Activated T-helper 2 cell treated with anti-CD3 and anti-CD28 coated beads, Interferon-gamma antibody, Interleukin-2, Interleukin-4, amounts not matched to agents 10 μg/mL and 5 μg/mL and 100 μg/mL, durations not matched to agents 14 hours and 24 hours and 36 hours (primary cell): ENCODE measurements around the gene LATS1. TPM values are rescaled to one million over a fixed set of nuclear protein-coding genes. Genes with fewer than 3 reads are reported as not detected.
A peak's percentile ranks its signal among the peaks of the same experiment; 100 is the strongest.

Experiments
- DNase-seq: peaks from one replicate; pipeline ENCODE4 v3.0.0; 2021; ENCODE audit warnings: low spot score
- H3K27ac Mint-ChIP-seq: one replicate; pipeline ENCODE4 v1.8.0; 2021; ENCODE audit warnings: mixed read lengths
- H3K27me3 Mint-ChIP-seq: one replicate; pipeline ENCODE4 v1.8.0; 2021; ENCODE audit warnings: low read depth, mixed read lengths
- H3K36me3 Mint-ChIP-seq: one replicate; pipeline ENCODE4 v1.8.0; 2021; ENCODE audit warnings: low read depth, mixed read lengths
- H3K4me1 Mint-ChIP-seq: one replicate; pipeline ENCODE4 v1.8.0; 2021; ENCODE audit warnings: low read depth, mixed read lengths
- H3K4me3 Mint-ChIP-seq: one replicate; pipeline ENCODE4 v1.8.0; 2021; ENCODE audit warnings: low read depth, mild to moderate bottlenecking, moderate library complexity, mixed read lengths
- H3K9me3 Mint-ChIP-seq: one replicate; pipeline ENCODE4 v1.8.0; 2021; ENCODE audit warnings: mixed read lengths
- intact Hi-C: fragments of 100-400 bp; cut with micrococcal nuclease; formaldehyde crosslinking; loops from one replicate; pipeline ENCODE4 v1.15.1; 2023
- total RNA-seq: library from RNA; stranded (reverse); gene quantifications from 2 replicates; pipeline ENCODE4 v1.2.3, GENCODE V29; 2022

Gene LATS1
- total RNA-seq, 1 donor from 2014 or later: 28.4 TPM

DNA sequence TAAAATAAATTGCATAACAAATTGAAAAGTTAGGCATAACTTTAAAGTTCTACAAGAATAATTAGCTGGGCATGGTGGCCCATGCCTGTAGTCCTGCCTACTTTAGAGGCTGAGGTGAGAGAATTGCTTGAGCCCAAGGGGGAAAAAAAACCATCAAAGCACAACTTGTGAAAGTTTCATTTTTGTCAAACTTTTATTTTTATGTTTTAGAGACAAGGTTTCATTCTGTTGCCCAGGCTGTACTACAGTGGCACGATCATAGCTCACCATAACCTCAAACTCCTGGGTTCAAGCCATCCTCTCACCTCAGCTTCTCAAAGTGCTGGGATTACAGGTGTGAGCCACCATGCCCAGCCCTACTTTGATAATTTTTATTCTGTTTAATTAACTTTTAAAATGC, 83.6 kb downstream of the LATS1 start:
- H3K27ac Mint-ChIP-seq: no peak overlapping the region
- H3K9me3 Mint-ChIP-seq: no peaks in the 10 kb centered on the region
- intact Hi-C loops: no loop called here
- peaks cover 2% of the 10 kb centered on the region for H3K4me1 Mint-ChIP-seq
- no peak overlapping the region for H3K4me3 Mint-ChIP-seq
- H3K36me3 Mint-ChIP-seq: peaks cover 29% of the 10 kb centered on the region
- no peaks in the 10 kb centered on the region for H3K27me3 Mint-ChIP-seq
- no peak for DNase-seq

GRCh38 chr6:149628875-149629510, 88.9 kb downstream of the LATS1 start:
- Mint-ChIP-seq H3K4me1 (peaks cover 11% of the 10 kb centered on the region), H3K27ac (peak overlapping the region; percentile 69), H3K4me3 (no peak overlapping the region), H3K36me3 (peaks cover 30% of the 10 kb centered on the region), H3K9me3 (no peaks in the 10 kb centered on the region), H3K27me3 (no peaks in the 10 kb centered on the region)
- no peak for DNase-seq
- intact Hi-C loops: no loop called here

GRCh38 chr6:149627672-149628071, 90.2 kb downstream of the LATS1 start:
- Mint-ChIP-seq H3K27me3 (no peaks in the 10 kb centered on the region), H3K27ac (no peak overlapping the region), H3K9me3 (no peaks in the 10 kb centered on the region), H3K36me3 (peaks cover 39% of the 10 kb centered on the region), H3K4me3 (no peak overlapping the region), H3K4me1 (peaks cover 11% of the 10 kb centered on the region)
- no peak for DNase-seq
- intact Hi-C loops: no loop called here

DNA sequence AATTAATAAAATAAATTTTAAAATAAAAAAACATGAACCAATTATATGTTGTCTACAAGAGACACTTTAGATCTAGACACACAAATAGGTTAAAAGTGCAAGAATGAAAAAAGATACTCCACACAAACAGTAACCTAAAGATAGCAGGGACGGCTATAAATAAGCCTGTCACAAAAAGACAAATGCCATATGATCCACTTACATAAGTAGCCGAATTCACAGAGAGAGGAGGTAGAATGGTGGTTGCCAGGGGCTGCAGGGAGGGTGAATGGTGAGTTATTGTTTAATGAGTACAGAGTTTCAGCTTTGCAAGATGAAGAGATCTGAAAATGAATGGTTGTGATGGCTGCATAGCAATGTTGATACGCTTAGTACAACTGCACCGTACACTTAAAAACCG, 102.1 kb downstream of the LATS1 start:
- Mint-ChIP-seq H3K36me3 (peaks cover 56% of the 10 kb centered on the region), H3K27ac (no peak overlapping the region), H3K4me1 (peaks cover 3% of the 10 kb centered on the region), H3K9me3 (peaks cover 5% of the 10 kb centered on the region), H3K4me3 (no peak overlapping the region), H3K27me3 (no peaks in the 10 kb centered on the region)
- no peak for DNase-seq
- intact Hi-C loops: no loop called here

GRCh38 chr6:149614337-149614736, 103.6 kb downstream of the LATS1 start:
- Mint-ChIP-seq H3K4me3 (no peak overlapping the region), H3K27ac (no peak overlapping the region), H3K36me3 (peaks cover 48% of the 10 kb centered on the region), H3K27me3 (no peaks in the 10 kb centered on the region), H3K9me3 (peaks cover 5% of the 10 kb centered on the region), H3K4me1 (peaks cover 3% of the 10 kb centered on the region)
- intact Hi-C loops: no loop called here
- DNase-seq: no peak

GRCh38 chr6:149608381-149608982, 109.4 kb downstream of the LATS1 start:
- peaks cover 8% of the 10 kb centered on the region for H3K4me1 Mint-ChIP-seq
- no peak overlapping the region for H3K27ac Mint-ChIP-seq
- H3K4me3 Mint-ChIP-seq: no peak overlapping the region
- intact Hi-C loops: no loop called here
- peaks cover 5% of the 10 kb centered on the region for H3K9me3 Mint-ChIP-seq
- no peak for DNase-seq
- no peaks in the 10 kb centered on the region for H3K27me3 Mint-ChIP-seq
- H3K36me3 Mint-ChIP-seq: peaks cover 29% of the 10 kb centered on the region

Other genes starting within 250 kb of the LATS1 start
- gene ZC3H12D, start 233.1 kb downstream of the LATS1 start, total RNA-seq: 15.0 and 15.6 TPM in 2 replicates
- 20.4 and 20.5 TPM in 2 replicates for gene PPIL4, start 172.1 kb downstream of the LATS1 start, total RNA-seq
- gene GINM1, start 151.7 kb downstream of the LATS1 start, total RNA-seq: 17.6 and 19.0 TPM in 2 replicates
- gene KATNA1, start 69.4 kb downstream of the LATS1 start, total RNA-seq: 18.9 and 20.8 TPM in 2 replicates
- gene NUP43, start 28.4 kb upstream of the LATS1 start, total RNA-seq: 70.8 and 80.6 TPM in 2 replicates
- gene PCMT1, start 31.6 kb upstream of the LATS1 start, total RNA-seq: 112 TPM in 2 replicates
- 3.6 and 4.3 TPM in 2 replicates for gene LRP11, start 146.3 kb upstream of the LATS1 start, total RNA-seq
- gene RAET1E, start 180.0 kb upstream of the LATS1 start, total RNA-seq: not detected in 2 replicates
- not detected in 2 replicates for gene RAET1G, start 205.0 kb upstream of the LATS1 start, total RNA-seq
- 0.14 and 0.18 TPM in 2 replicates for gene ULBP2, start 223.9 kb upstream of the LATS1 start, total RNA-seq
- 0.41 and 0.48 TPM in 2 replicates for gene ULBP1, start 245.8 kb upstream of the LATS1 start, total RNA-seq